ENCODE results near the gene PIP4K2A. TPM values are rescaled to one million over a fixed set of nuclear protein-coding genes. Genes with fewer than 3 reads are reported as not detected.

The PIP4K2A gene
- total RNA-seq, 1 experiment from 2014 or later = 17.4 TPM

GRCh38 chr10:22683140-22683389 is 31.3 kb downstream of the PIP4K2A start:
- DNase-seq = no peak
- H3K27me3 ChIP-seq = no peaks in the 10 kb centered on the region

DNA sequence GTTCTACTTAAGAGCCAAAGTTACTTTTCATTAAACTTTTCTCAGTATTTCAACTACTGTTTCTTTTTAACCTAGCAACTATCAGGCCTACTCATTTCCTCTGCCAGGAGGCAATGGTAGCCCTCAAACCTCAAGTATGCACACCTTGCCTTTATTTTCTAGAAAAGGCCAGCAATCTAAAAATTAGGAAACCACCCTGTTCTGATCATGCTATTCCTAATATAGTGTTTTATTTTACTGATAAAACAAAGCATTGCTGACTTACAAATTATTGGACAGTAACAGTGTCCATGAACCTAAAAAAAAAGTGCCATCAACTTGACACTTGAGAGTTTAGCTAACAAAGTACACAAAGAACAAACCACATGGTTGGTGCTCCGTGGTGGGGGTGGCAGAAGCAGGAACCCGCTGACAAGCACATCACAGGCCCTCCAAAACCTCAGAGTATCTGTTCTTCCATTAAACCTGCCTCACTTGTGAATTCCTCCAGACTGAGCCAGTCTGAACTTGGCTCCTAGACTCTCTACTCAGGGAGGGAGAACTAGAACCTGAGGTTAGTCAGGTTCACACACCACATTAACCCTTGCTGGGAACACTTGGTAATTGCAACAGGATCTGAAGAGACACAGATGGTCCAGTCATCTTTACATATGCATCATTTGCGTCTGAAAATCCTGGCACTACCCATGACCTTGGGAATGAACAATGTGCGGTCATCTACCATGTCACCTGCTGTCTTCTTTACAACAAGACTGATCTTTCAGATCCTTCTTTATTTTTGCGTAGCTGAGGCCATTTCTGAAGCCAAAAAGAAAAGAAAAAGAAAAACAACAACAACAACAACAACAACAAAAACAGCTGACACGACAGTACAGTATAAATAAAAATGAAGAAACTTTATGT is 31.9 kb downstream of the PIP4K2A start:
- no peaks in the 10 kb centered on the region for H3K9me3 ChIP-seq
- H3K27me3 ChIP-seq = no peaks in the 10 kb centered on the region
- H3K36me3 ChIP-seq = no peaks in the 10 kb centered on the region
- H3K4me3 ChIP-seq = no peak overlapping the region
- DNase-seq = peak; percentile 7

More at GRCh38 chr10:22683140-22683389, 31.3 kb downstream of the PIP4K2A start:
- H3K9me3 ChIP-seq = no peaks in the 10 kb centered on the region
- H3K36me3 ChIP-seq = no peaks in the 10 kb centered on the region
- no peak overlapping the region for H3K4me3 ChIP-seq

- H3K4me3 ChIP-seq = no peak overlapping the region
- H3K27me3 ChIP-seq = no peaks in the 10 kb centered on the region
- H3K36me3 ChIP-seq = no peaks in the 10 kb centered on the region
- peak; percentile 66 for DNase-seq
- no peaks in the 10 kb centered on the region for H3K9me3 ChIP-seq
These were observed 32.6 kb downstream of the PIP4K2A start for GRCh38 chr10:22681783-22682183.

DNA sequence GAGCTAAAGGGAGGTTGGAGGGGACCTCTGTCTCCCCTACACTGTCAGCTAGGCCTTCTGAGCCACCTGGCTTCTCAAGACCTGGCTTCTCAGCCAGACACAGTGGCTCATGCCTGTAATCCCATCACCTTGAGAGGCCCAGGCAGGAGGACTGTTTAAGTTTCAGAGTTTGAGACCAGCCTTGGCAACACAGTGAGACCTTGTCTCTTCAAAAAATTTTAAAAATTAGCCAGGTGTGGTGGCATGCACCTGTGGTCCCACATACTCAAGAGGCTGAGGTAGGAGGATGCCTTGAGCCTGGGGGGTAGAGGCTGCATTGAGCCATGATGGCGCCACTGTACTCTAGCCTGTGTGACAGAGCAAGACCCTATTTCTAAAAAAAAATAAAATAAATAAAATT is 33.1 kb downstream of the PIP4K2A start:
- Histone ChIP-seq H3K27me3 (no peaks in the 10 kb centered on the region), H3K9me3 (no peaks in the 10 kb centered on the region)
- no peak for DNase-seq

DNA sequence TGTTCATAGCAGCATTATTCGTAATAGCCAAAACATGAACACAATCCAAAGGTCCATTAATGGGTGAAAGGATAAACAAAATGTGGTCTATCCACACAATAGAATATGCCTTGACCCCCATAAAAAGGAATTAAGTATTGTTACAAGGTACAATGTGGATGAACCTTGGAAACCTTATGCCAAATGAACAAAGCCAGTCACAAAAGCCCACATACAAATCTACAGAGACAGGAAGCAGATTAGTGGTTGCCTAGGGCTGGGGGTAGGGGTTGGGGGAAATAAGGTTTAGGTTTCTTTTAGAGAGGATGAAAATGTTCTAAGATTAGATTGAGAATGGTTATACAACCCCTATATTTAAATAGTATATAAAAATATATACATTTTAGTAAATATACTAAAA is 34.8 kb downstream of the PIP4K2A start:
- no peak overlapping the region for H3K4me3 ChIP-seq
- DNase-seq = no peak
- H3K9me3 ChIP-seq = no peaks in the 10 kb centered on the region
- no peaks in the 10 kb centered on the region for H3K36me3 ChIP-seq
- no peaks in the 10 kb centered on the region for H3K27me3 ChIP-seq

More for the DNA sequence above, 33.1 kb downstream of the PIP4K2A start:
- H3K36me3 ChIP-seq = no peaks in the 10 kb centered on the region
- H3K4me3 ChIP-seq = no peak overlapping the region

- Histone ChIP-seq H3K9me3 (no peaks in the 10 kb centered on the region), H3K36me3 (no peaks in the 10 kb centered on the region), H3K4me3 (no peak overlapping the region), H3K27me3 (no peaks in the 10 kb centered on the region)
- no peak for DNase-seq
These were observed 37.0 kb downstream of the PIP4K2A start for GRCh38 chr10:22677333-22677732.

DNA sequence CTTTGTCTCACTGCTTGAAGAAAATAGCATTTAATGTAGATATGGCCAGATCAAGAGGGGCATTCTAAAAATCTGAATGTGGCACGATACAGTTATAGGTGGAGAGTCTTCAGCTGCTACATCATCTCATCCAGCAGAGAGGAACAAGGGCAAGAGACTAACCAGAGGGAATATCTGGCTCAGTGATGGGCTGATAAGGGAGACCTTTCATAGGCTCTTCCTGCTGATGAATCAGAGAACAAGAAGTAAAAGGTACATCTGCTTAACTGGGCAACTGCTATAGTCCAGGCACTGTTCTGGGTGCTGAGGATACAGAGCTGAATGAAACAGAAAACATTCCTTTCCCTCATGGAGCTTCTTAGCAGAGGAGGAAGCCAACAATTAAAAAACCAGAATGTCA is 37.9 kb downstream of the PIP4K2A start:
- DNase-seq = no peak
- H3K9me3 ChIP-seq = no peaks in the 10 kb centered on the region
- no peak overlapping the region for H3K4me3 ChIP-seq
- no peaks in the 10 kb centered on the region for H3K27me3 ChIP-seq
- H3K36me3 ChIP-seq = no peaks in the 10 kb centered on the region

GRCh38 chr10:22674573-22674930 is 39.8 kb downstream of the PIP4K2A start:
- no peaks in the 10 kb centered on the region for H3K36me3 ChIP-seq
- H3K27me3 ChIP-seq = no peaks in the 10 kb centered on the region
- DNase-seq = peak; percentile 51
- no peak overlapping the region for H3K4me3 ChIP-seq
- no peaks in the 10 kb centered on the region for H3K9me3 ChIP-seq

- Histone ChIP-seq H3K36me3 (no peaks in the 10 kb centered on the region), H3K9me3 (no peaks in the 10 kb centered on the region), H3K4me3 (no peak overlapping the region), H3K27me3 (no peaks in the 10 kb centered on the region)
- DNase-seq = no peak
These were observed 40.4 kb downstream of the PIP4K2A start for GRCh38 chr10:22673785-22674572.

- Histone ChIP-seq H3K27me3 (no peaks in the 10 kb centered on the region), H3K36me3 (no peaks in the 10 kb centered on the region), H3K9me3 (no peaks in the 10 kb centered on the region), H3K4me3 (no peak overlapping the region)
- no peak for DNase-seq
These were observed 41.3 kb downstream of the PIP4K2A start for GRCh38 chr10:22673091-22673392.

DNA sequence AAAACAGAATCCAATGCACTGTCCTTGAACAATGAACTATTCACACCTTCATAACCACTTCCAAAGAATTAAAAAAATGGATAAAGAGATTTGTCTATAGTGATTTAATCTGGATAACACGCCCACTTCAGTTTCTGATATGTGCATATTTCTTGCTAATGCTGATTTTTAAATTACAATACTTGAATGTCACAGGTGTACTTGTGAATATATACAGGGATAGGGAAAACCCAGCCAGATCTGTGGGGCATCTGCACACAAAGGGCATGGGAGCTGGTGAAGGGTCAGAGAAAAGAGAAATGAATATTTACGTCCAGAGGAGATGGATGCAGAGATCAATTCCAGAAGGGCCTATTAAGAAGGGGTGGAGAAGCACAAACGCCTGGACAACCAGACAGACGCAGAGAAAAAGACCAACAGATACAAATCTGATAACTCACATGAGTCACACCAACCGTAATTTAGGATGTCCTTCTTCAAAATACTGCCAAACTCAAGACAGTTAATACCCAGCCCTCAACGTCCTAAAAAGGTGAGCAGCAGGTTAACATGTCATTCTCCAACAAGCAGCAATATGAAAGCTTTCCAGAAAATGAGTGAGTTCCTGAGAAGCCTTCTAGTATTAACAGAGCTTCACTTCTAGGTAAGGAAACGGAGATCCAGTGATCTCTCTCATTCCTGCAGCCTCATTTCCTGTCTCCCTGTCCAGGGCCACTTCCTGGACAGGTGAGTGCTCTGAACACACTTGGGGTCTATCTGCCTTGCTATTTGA is 41.9 kb downstream of the PIP4K2A start:
- Histone ChIP-seq H3K9me3 (no peaks in the 10 kb centered on the region), H3K27me3 (no peaks in the 10 kb centered on the region), H3K4me3 (no peak overlapping the region), H3K36me3 (no peaks in the 10 kb centered on the region)
- DNase-seq = no peak

DNA sequence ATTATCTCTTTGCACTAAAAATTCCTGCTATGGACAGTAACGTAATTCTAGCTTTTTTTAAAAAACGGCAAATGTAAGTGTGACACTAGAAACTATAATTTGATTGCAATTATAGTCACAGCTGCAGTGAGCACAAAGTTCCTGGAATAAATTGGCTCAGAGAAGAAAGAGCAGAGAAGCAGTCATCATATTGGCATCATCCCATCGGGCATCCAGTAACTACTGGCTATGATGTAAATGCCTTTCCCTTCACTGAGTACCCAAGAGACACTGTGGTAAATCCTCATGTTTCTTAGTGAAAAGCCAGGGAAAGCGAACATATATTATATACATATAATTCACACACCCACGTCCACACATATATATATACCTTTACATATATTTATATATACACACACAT is 43.6 kb downstream of the PIP4K2A start:
- Histone ChIP-seq H3K27me3 (no peaks in the 10 kb centered on the region), H3K36me3 (no peaks in the 10 kb centered on the region), H3K9me3 (no peaks in the 10 kb centered on the region), H3K4me3 (no peak overlapping the region)
- DNase-seq = peak; percentile 55

GRCh38 chr10:22669163-22669711 is 45.1 kb downstream of the PIP4K2A start:
- Histone ChIP-seq H3K9me3 (no peaks in the 10 kb centered on the region), H3K27me3 (no peaks in the 10 kb centered on the region), H3K4me3 (no peak overlapping the region), H3K36me3 (no peaks in the 10 kb centered on the region)
- DNase-seq = no peak

DNA sequence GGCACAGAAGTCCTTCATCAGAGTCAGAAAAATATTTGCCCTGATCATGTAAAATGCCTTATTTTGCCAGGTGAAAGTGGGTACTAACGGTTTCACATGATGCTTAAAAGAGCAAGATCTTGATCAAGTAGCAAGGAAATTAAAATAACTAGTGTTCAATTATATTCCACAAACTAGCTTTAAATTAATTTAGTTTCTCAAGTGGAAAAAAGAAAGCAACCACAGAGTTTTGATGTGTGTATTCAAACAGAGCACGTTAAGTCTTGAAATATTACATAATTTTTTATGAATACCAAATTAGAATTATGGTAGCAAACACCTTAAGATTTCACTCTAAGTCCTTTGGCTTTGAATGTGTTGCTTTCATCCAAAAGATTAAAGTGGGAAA is 47.3 kb downstream of the PIP4K2A start:
- no peak for DNase-seq
- H3K9me3 ChIP-seq = no peaks in the 10 kb centered on the region
- no peaks in the 10 kb centered on the region for H3K27me3 ChIP-seq
- no peaks in the 10 kb centered on the region for H3K36me3 ChIP-seq
- H3K4me3 ChIP-seq = no peak overlapping the region

DNA sequence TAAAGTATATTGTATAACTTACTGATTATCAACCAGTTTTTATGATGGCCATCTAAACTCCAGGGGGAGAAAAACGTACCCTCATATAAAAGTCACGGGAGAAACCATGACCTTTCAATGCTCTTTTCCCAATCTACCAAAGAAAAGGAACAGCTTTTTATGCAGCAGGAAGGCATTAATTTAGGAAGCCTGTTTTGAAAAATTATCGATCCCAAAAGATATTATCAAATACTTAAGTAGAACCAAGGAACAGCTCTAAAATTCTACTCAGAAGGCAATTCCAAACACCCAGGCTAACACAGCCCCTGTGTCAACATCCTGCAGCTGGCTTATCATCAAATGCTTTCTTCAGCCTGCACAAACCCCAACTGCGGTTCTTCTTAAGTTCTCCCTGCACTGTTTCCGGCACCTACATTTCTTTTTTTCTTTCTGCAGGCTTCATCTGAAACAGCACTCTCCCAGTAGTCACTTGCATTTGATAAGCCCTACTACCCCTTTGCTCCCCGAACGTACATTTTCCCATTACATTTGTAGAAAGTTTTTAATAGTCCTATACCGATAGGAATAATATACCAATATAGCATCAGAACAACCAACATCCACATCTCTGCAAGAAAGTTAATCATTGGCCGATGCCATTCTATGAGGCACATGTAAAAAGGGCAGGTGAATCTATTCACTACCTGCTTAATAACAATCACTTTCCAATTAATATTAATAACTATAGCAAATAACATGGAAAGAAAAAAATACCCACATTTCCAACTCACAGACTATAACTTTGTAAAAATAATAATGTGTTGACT is 47.9 kb downstream of the PIP4K2A start:
- no peaks in the 10 kb centered on the region for H3K27me3 ChIP-seq
- no peaks in the 10 kb centered on the region for H3K9me3 ChIP-seq
- no peak overlapping the region for H3K4me3 ChIP-seq
- DNase-seq = no peak
- H3K36me3 ChIP-seq = no peaks in the 10 kb centered on the region

- H3K36me3 ChIP-seq = no peaks in the 10 kb centered on the region
- no peaks in the 10 kb centered on the region for H3K27me3 ChIP-seq
- H3K4me3 ChIP-seq = no peak overlapping the region
- no peaks in the 10 kb centered on the region for H3K9me3 ChIP-seq
- no peak for DNase-seq
These were observed 49.0 kb downstream of the PIP4K2A start for GRCh38 chr10:22665329-22665728.

All from MG63 (cell line).